ENCODE measurements around the gene EIF5B.
"Not testable (repeated sequence)": the region's sequence is repeated elsewhere in the genome, so short reads cannot be mapped to it uniquely, and the experiment has no call there.

Gene EIF5B

GRCh38 chr2:99337113-99338028 lies at the start of gene EIF5B:
Gene EIF5B (plus strand): TSS chr2:99337389. CDS start chr2:99337555, 166 bp downstream.
- DNase-seq (ENCODE audit: low spot score): peak; percentile 95

GRCh38 chr2:99297994-99298393 lies 39.2 kb upstream of the EIF5B start:
- no peak for DNase-seq (ENCODE audit: low spot score)

- no peak for DNase-seq (ENCODE audit: low spot score)
Measured at GRCh38 chr2:99299580-99299979, 37.6 kb upstream of the EIF5B start.

- DNase-seq (ENCODE audit: low spot score): not testable (repeated sequence)
Measured at GRCh38 chr2:99301097-99301496, 36.1 kb upstream of the EIF5B start, which contains the start of gene LYG1. Gene LYG1 (minus strand): TSS chr2:99301197. CDS start chr2:99295670, 5,527 bp downstream.

GRCh38 chr2:99317161-99317872 lies 19.9 kb upstream of the EIF5B start:
- no peak for DNase-seq (ENCODE audit: low spot score)

GRCh38 chr2:99317873-99318200 lies 19.4 kb upstream of the EIF5B start:
- not testable (repeated sequence) for DNase-seq (ENCODE audit: low spot score)

GRCh38 chr2:99325384-99325783 lies 11.8 kb upstream of the EIF5B start:
- no peak for DNase-seq (ENCODE audit: low spot score)

GRCh38 chr2:99335911-99336803 lies 1.0 kb upstream of the EIF5B start, which contains the start of gene TXNDC9:
Gene TXNDC9 (minus strand): TSS chr2:99336333. CDS start chr2:99333210, 3,123 bp downstream.
- DNase-seq (ENCODE audit: low spot score): peak; percentile 99

GRCh38 chr2:99336804-99337112 lies 431 bp upstream of the EIF5B start:
- no peak for DNase-seq (ENCODE audit: low spot score)

GRCh38 chr2:99338029-99338585 lies 918 bp downstream of the EIF5B start:
- DNase-seq (ENCODE audit: low spot score): peak; percentile 1

- DNase-seq (ENCODE audit: low spot score): no peak
Measured at GRCh38 chr2:99340669-99341236, 3.6 kb downstream of the EIF5B start.

- DNase-seq (ENCODE audit: low spot score): no peak
Measured at GRCh38 chr2:99342536-99342935, 5.3 kb downstream of the EIF5B start.

- not testable (repeated sequence) for DNase-seq (ENCODE audit: low spot score)
Measured at GRCh38 chr2:99345446-99345845, 8.3 kb downstream of the EIF5B start.

GRCh38 chr2:99346218-99346617 lies 9.0 kb downstream of the EIF5B start:
- no peak for DNase-seq (ENCODE audit: low spot score)

- DNase-seq (ENCODE audit: low spot score): no peak
Measured at GRCh38 chr2:99348173-99348572, 11.0 kb downstream of the EIF5B start.

- DNase-seq (ENCODE audit: low spot score): no peak
Measured at GRCh38 chr2:99350194-99350593, 13.0 kb downstream of the EIF5B start.

GRCh38 chr2:99354070-99354469 lies 16.9 kb downstream of the EIF5B start:
- no peak for DNase-seq (ENCODE audit: low spot score)

- DNase-seq (ENCODE audit: low spot score): not testable (repeated sequence)
Measured at GRCh38 chr2:99354825-99355224, 17.6 kb downstream of the EIF5B start.

- DNase-seq (ENCODE audit: low spot score): no peak
Measured at GRCh38 chr2:99356853-99357252, 19.7 kb downstream of the EIF5B start.

- no peak for DNase-seq (ENCODE audit: low spot score)
Measured at GRCh38 chr2:99365661-99366060, 28.5 kb downstream of the EIF5B start.

GRCh38 chr2:99368854-99369253 lies 31.7 kb downstream of the EIF5B start:
- not testable (repeated sequence) for DNase-seq (ENCODE audit: low spot score)

Data from CD4-positive, alpha-beta T cell treated with Interleukin-6 at 100 ng/mL for 8 hours (primary cell).